Gastrocnemius medialis (tissue), 4 donors: ENCODE results near the gene LPCAT2. TPM values are rescaled to one million over a fixed set of nuclear protein-coding genes. Genes with fewer than 3 reads are reported as not detected.
A peak's percentile ranks its signal among the peaks of the same experiment; 100 is the strongest.

Source experiments
- ATAC-seq, 2 donors: fragments of 150-250 bp; one replicate each; pipeline ENCODE4 v1.9.1; 2016
- DNase-seq, 2 donors: peaks; one replicate each; pipeline ENCODE4 v3.0.0-alpha.2; 2019
- H3K27ac ChIP-seq, 4 donors: fragments of 200-600 bp; sonication (generic); 1 replicate in 1 of 4; 2 replicates in 3 of 4; pipeline ENCODE4 v1.5.1; 2016 to 2018; ENCODE audit warnings: mild to moderate bottlenecking in 2 of 4, moderate library complexity in 1 of 4
- H3K27me3 ChIP-seq, 3 donors: fragments of 200-600 bp; sonication (generic) in 2 of 3; 1 replicate in 1 of 3; 2 replicates in 2 of 3; pipeline versions ENCODE4 v1.5.1 to v1.6.0; 2016 to 2019; ENCODE audit warnings: mild to moderate bottlenecking in 1 of 3, moderate library complexity in 1 of 3
- H3K36me3 ChIP-seq, 2 donors: fragments of 200-600 bp; sonication (generic) in 1 of 2; one replicate each; pipeline ENCODE4 v1.5.1; 2017 to 2018
- H3K4me1 ChIP-seq, 2 donors: fragments of 200-600 bp; sonication (generic) in 1 of 2; one replicate each; pipeline ENCODE4 v1.5.1; 2016 to 2017; ENCODE audit warnings: mild to moderate bottlenecking in 2 of 2
- H3K4me3 ChIP-seq, 4 donors: fragments of 200-600 bp; sonication (generic) in 3 of 4; 1 replicate in 1 of 4; 2 replicates in 3 of 4; pipeline ENCODE4 v1.5.1; 2016 to 2019; ENCODE audit warnings: mild to moderate bottlenecking in 2 of 4
- H3K9me3 ChIP-seq, 3 donors: fragments of 200-600 bp; sonication (generic) in 2 of 3; 1 replicate in 1 of 3; 2 replicates in 2 of 3; pipeline ENCODE4 v1.5.1; 2016 to 2019
- CTCF ChIP-seq, 5 experiments: fragments of 450-650 bp in 3 of 5; fragments of 200-600 bp in 2 of 5; sonication (generic) in 2 of 5; IDR thresholded peaks in 4 of 5; conservative IDR thresholded peaks in 1 of 5; 1 replicate in 4 of 5; 2 replicates in 1 of 5; pipeline ENCODE4 v1.5.1; 2016 to 2019; ENCODE audit warnings: antibody characterized with exemption in 5 of 5, mild to moderate bottlenecking in 3 of 5, moderate library complexity in 3 of 5
- POLR2A ChIP-seq, 2 donors: fragments of 450-650 bp; IDR thresholded peaks; one replicate each; pipeline ENCODE4 v1.6.1; 2017; ENCODE audit warnings: antibody characterized with exemption in 2 of 2, mild to moderate bottlenecking in 2 of 2, moderate library complexity in 2 of 2
- in situ Hi-C, 4 donors: fragments of 200-750 bp; cut with MboI; loops; one replicate each; pipeline versions ENCODE4 v1.15.0 to v1.8.0; 2017; ENCODE audit warnings: low sequenced_read_pairs in 4 of 4
- intact Hi-C: fragments of 100-400 bp; cut with DNase I; formaldehyde crosslinking; loops from one replicate; pipeline ENCODE4 v1.15.1; 2023; ENCODE audit warnings: low total_unique reads
- total RNA-seq, 4 donors: library from RNA; depleted of rRNA; stranded (reverse); fragments of >200 nt; gene quantifications; one replicate each; pipeline versions ENCODE4 v1.1.0 to v1.2.3, GENCODE V29; 2016

The LPCAT2 gene
- total RNA-seq, 4 donors from 2014 or later, result 1.2 to 6.7 (median 4.7) TPM

- intact Hi-C loops (loop anchor here (1.0 to 5.0 kb wide), 2 partner anchors 45 to 77 kb away; no protein-coding TSS in a partner anchor), in situ Hi-C loops (loop anchor here in 3 of 4 donors (5.0 to 10.0 kb wide), 3 partner anchors 75 to 162 kb away; no protein-coding TSS in a partner anchor)
- no peaks in the 10 kb centered on the region for H3K9me3 ChIP-seq
- H3K4me1 ChIP-seq, result peaks cover 0 to 4% of the 10 kb centered on the region in 2 donors
- no peak overlapping the region for H3K4me3 ChIP-seq
- ATAC-seq (no peak), DNase-seq (no peak)
- TF ChIP-seq POLR2A (IDR thresholded peaks at IDR 0.05), result no peak
- TF ChIP-seq CTCF (IDR thresholded peaks at IDR 0.05 in 4 of 5, conservative IDR thresholded peaks at IDR 0.05 in 1 of 5), result no peak
- no peak overlapping the region for H3K27ac ChIP-seq
- H3K27me3 ChIP-seq, result no peaks in the 10 kb centered on the region
- H3K36me3 ChIP-seq, result no peaks in the 10 kb centered on the region
These were observed 33.7 kb downstream of the LPCAT2 start for GRCh38 chr16:55542459-55543082.

- in situ Hi-C loops, result loop anchor here in 3 of 4 donors (5.0 to 10.0 kb wide), 3 partner anchors 76 to 161 kb away; no protein-coding TSS in a partner anchor
- Histone ChIP-seq H3K4me3 (no peak overlapping the region), H3K9me3 (no peaks in the 10 kb centered on the region), H3K27me3 (no peaks in the 10 kb centered on the region), H3K27ac (no peak overlapping the region), H3K36me3 (no peaks in the 10 kb centered on the region), H3K4me1 (peaks cover 0 to 4% of the 10 kb centered on the region in 2 donors)
- no peak for DNase-seq
- intact Hi-C loops, result loop anchor here (1.0 to 5.0 kb wide), 2 partner anchors 46 to 78 kb away; no protein-coding TSS in a partner anchor
- TF ChIP-seq POLR2A (IDR thresholded peaks at IDR 0.05) (no peak), CTCF (IDR thresholded peaks at IDR 0.05 in 4 of 5, conservative IDR thresholded peaks at IDR 0.05 in 1 of 5) (peak in 4 of 5 experiments; percentile 19 to 39 (median 35))
- no peak for ATAC-seq
These were observed 34.6 kb downstream of the LPCAT2 start for GRCh38 chr16:55543472-55543871.

DNA sequence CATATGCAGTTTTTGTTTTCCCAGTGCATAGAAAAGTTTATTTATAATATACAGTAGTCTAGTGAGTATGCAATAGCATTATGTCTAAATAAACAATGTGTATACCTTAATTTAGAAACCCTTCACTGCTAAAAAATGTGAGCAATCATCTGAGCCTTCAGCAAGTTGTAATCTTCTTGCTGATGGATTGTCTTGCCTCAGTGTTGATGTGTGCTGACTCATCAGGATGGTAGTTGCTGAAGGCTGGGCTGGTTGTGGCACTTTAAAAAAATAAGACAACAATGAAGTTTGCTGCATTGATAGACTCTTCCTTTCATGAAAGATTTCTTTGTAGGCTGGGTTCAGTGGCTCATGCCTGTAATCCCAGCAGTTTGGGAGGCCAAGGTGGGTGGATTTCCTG is 43.7 kb downstream of the LPCAT2 start:
- ATAC-seq, result no peak
- H3K27ac ChIP-seq, result no peak overlapping the region
- H3K9me3 ChIP-seq, result no peaks in the 10 kb centered on the region
- TF ChIP-seq CTCF (IDR thresholded peaks at IDR 0.05 in 4 of 5, conservative IDR thresholded peaks at IDR 0.05 in 1 of 5) (no peak), POLR2A (IDR thresholded peaks at IDR 0.05) (no peak)
- DNase-seq, result no peak
- in situ Hi-C loops (no loop called here), intact Hi-C loops (no loop called here)
- no peak overlapping the region for H3K4me3 ChIP-seq
- H3K4me1 ChIP-seq, result no peaks in the 10 kb centered on the region
- no peaks in the 10 kb centered on the region for H3K27me3 ChIP-seq
- H3K36me3 ChIP-seq, result no peaks in the 10 kb centered on the region

- no peak for ATAC-seq
- no peak for DNase-seq
- Histone ChIP-seq H3K4me1 (no peaks in the 10 kb centered on the region), H3K27me3 (no peaks in the 10 kb centered on the region), H3K36me3 (no peaks in the 10 kb centered on the region), H3K27ac (no peak overlapping the region), H3K4me3 (no peak overlapping the region), H3K9me3 (no peaks in the 10 kb centered on the region)
- intact Hi-C loops (no loop called here), in situ Hi-C loops (no loop called here)
- TF ChIP-seq POLR2A (IDR thresholded peaks at IDR 0.05), result no peak
- TF ChIP-seq CTCF (IDR thresholded peaks at IDR 0.05 in 4 of 5, conservative IDR thresholded peaks at IDR 0.05 in 1 of 5), result no peak
These were observed 46.6 kb downstream of the LPCAT2 start for GRCh38 chr16:55555436-55555835.
